Liver (tissue), 9 donors: ENCODE data around the gene ERP44. TPM values are rescaled to one million over a fixed set of nuclear protein-coding genes. Genes with fewer than 3 reads are reported as not detected.

Experiments used
- DNase-seq: peaks from one replicate; pipeline ENCODE4 v3.0.0-alpha.2; 2017; ENCODE audit warnings: low spot score
- H3K27ac ChIP-seq, 2 donors: one replicate each; pipeline ENCODE4 v1.7.0; 2013; ENCODE audit warnings: inconsistent platforms in 2 of 2, low read length in 2 of 2, control low read depth in 1 of 2, low read depth in 1 of 2, mild to moderate bottlenecking in 1 of 2
- H3K27me3 ChIP-seq, 4 donors: one replicate each; pipeline versions ENCODE4 v1.6.1 to v1.7.0; 2013; ENCODE audit warnings: low read length in 3 of 4, inconsistent platforms in 1 of 4, mild to moderate bottlenecking in 1 of 4, moderate library complexity in 1 of 4; ENCODE audit not compliant: control insufficient read depth in 4 of 4, insufficient read depth in 4 of 4
- H3K36me3 ChIP-seq, 4 donors: one replicate each; pipeline versions ENCODE4 v1.6.1 to v1.7.0; 2013; ENCODE audit warnings: low read length in 3 of 4, mild to moderate bottlenecking in 3 of 4, low read depth in 1 of 4, moderate library complexity in 1 of 4; ENCODE audit not compliant: control insufficient read depth in 4 of 4, insufficient read depth in 3 of 4
- H3K4me1 ChIP-seq, 4 donors: one replicate each; pipeline versions ENCODE4 v1.6.1 to v1.7.0; 2013; ENCODE audit warnings: low read length in 3 of 4, mild to moderate bottlenecking in 3 of 4, moderate library complexity in 1 of 4; ENCODE audit not compliant: control insufficient read depth in 4 of 4, insufficient read depth in 4 of 4
- H3K4me3 ChIP-seq, 3 donors: one replicate each; pipeline versions ENCODE4 v1.6.1 to v1.7.0; 2013; ENCODE audit warnings: low read length in 3 of 3, control low read depth in 1 of 3, low read depth in 1 of 3, mild to moderate bottlenecking in 1 of 3
- H3K9ac ChIP-seq, 2 donors: one replicate each; pipeline ENCODE4 v1.7.0; 2013; ENCODE audit warnings: low read length in 2 of 2, mild to moderate bottlenecking in 2 of 2, moderate library complexity in 2 of 2, control low read depth in 1 of 2, low read depth in 1 of 2
- H3K9me3 ChIP-seq, 4 donors: one replicate each; pipeline versions ENCODE4 v1.6.1 to v1.7.0; 2013; ENCODE audit warnings: low read length in 3 of 4; ENCODE audit not compliant: control insufficient read depth in 4 of 4
- GABPA ChIP-seq, 2 donors: IDR thresholded peaks in 1 of 2; conservative IDR thresholded peaks in 1 of 2; 2 replicates each; pipeline ENCODE4 v1.6.1; 2016; ENCODE audit warnings: antibody characterized with exemption in 2 of 2, mild to moderate bottlenecking in 1 of 2, moderate library complexity in 1 of 2
- JUND ChIP-seq, 2 donors: IDR thresholded peaks; 2 replicates each; pipeline ENCODE4 v1.6.1; 2016; ENCODE audit warnings: antibody characterized with exemption in 2 of 2
- NR2F2 ChIP-seq: IDR thresholded peaks from 2 replicates; pipeline ENCODE4 v1.6.1; 2016; ENCODE audit warnings: antibody characterized with exemption
- RAD21 ChIP-seq, 2 donors: IDR thresholded peaks; 2 replicates each; pipeline ENCODE4 v1.6.1; 2016; ENCODE audit warnings: antibody characterized with exemption in 2 of 2, mild to moderate bottlenecking in 2 of 2
- REST ChIP-seq: IDR thresholded peaks from 2 replicates; pipeline ENCODE4 v1.6.1; 2016; ENCODE audit warnings: antibody characterized with exemption, mild to moderate bottlenecking
- RXRA ChIP-seq, 2 donors: IDR thresholded peaks; 2 replicates each; pipeline ENCODE4 v1.6.1; 2017 to 2018; ENCODE audit warnings: antibody characterized with exemption in 2 of 2, mild to moderate bottlenecking in 1 of 2
- SP1 ChIP-seq: IDR thresholded peaks from 2 replicates; pipeline ENCODE4 v1.6.1; 2018; ENCODE audit warnings: antibody characterized with exemption, mild to moderate bottlenecking
- TAF1 ChIP-seq: conservative IDR thresholded peaks from 2 replicates; pipeline ENCODE4 v1.6.1; 2016; ENCODE audit warnings: antibody characterized with exemption, mild to moderate bottlenecking
- ZBTB33 ChIP-seq: IDR thresholded peaks from 2 replicates; pipeline ENCODE4 v1.6.1; 2016; ENCODE audit warnings: antibody characterized with exemption
- WGBS: extraction: QIAGEN DNeasy Blood & Tissue Kit; methylation state at CpG from one replicate; pipeline ENCODE4 v1.1.7; 2013; 5-methylcytosine and 5-hydroxymethylcytosine counted together
- polyA plus RNA-seq, 2 donors: library from polyadenylated mRNA; stranded (reverse) in 1 of 2; unstranded in 1 of 2; fragments of 200-250 nt in 1 of 2; fragments of >200 nt in 1 of 2; fragmentation: Nextera tagmentation in 1 of 2; extraction: Ambion mirVana in 1 of 2; gene quantifications; one replicate each; pipeline versions ENCODE4 v1.2.1 to v1.2.3, GENCODE V29; 2013 to 2015
- total RNA-seq, 2 donors: library from RNA; depleted of rRNA; stranded (reverse); fragments of >200 nt; gene quantifications; one replicate each; pipeline ENCODE4 v1.2.3, GENCODE V29; 2014
- TF ChIP-seq, protein P1 (sequence below): IDR thresholded peaks from 2 replicates; pipeline ENCODE4 v1.6.1; 2016; ENCODE audit warnings: antibody characterized with exemption
- TF ChIP-seq, protein P2 (sequence below): fragments of 150-350 bp; IDR thresholded peaks from 2 replicates; pipeline ENCODE4 v1.5.1; 2017; ENCODE audit warnings: improper control_type of control experiment, low read depth, low read length; ENCODE audit not compliant: missing input control
- TF ChIP-seq, protein P3 (sequence below): IDR thresholded peaks from 2 replicates; pipeline ENCODE4 v1.6.1; 2016; ENCODE audit warnings: antibody characterized with exemption
- donor health status: healthy.
- donor health status: healthy.
- donor health status: healthy.
- donor health status: healthy.
- donor health status: healthy.

ERP44 gene
- total and polyA plus RNA-seq, 4 donors, result 13.0 to 26.8 (median 19.3) TPM

DNA sequence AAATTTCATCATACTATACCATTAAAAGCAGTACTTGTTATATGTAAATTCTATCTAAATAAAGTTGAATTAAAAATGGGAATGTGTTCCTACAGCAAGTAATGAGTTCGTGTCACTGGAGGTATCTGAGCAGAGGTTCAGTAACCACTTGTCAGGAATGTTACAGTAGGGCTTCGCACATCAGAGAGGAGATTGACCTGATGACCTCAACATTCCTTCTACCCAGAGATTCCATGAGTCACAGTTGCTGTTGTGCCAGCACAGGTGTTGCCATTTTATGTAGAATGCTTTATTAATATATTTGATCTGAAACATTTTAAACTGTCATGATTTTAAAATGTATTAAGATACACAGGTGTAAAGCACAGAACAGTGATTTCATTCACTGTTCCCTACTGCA lies 132.1 kb downstream of the ERP44 start:
- Histone ChIP-seq H3K36me3 (peaks cover 4 to 44% (median 27%) of the 10 kb centered on the region in 4 donors), H3K9ac (no peak overlapping the region), H3K27ac (no peak overlapping the region), H3K4me1 (no peaks in the 10 kb centered on the region), H3K4me3 (no peak overlapping the region), H3K9me3 (no peaks in the 10 kb centered on the region), H3K27me3 (no peaks in the 10 kb centered on the region)
- no peak for DNase-seq
- WGBS, result 90% methylated on average over 2 of the region's 2 CpGs
- no peak for TF ChIP-seq RXRA (IDR thresholded peaks at IDR 0.05)
- TF ChIP-seq GABPA (IDR thresholded peaks at IDR 0.05 in 1 of 2, conservative IDR thresholded peaks at IDR 0.05 in 1 of 2), result no peak
- TF ChIP-seq, protein P1, sequence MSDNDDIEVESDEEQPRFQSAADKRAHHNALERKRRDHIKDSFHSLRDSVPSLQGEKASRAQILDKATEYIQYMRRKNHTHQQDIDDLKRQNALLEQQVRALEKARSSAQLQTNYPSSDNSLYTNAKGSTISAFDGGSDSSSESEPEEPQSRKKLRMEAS, result no peak
- TF ChIP-seq NR2F2, result peak; percentile 36
- TF ChIP-seq JUND (IDR thresholded peaks at IDR 0.05), result no peak
- no peak for TF ChIP-seq RAD21 (IDR thresholded peaks at IDR 0.05)
- TF ChIP-seq, protein P2, sequence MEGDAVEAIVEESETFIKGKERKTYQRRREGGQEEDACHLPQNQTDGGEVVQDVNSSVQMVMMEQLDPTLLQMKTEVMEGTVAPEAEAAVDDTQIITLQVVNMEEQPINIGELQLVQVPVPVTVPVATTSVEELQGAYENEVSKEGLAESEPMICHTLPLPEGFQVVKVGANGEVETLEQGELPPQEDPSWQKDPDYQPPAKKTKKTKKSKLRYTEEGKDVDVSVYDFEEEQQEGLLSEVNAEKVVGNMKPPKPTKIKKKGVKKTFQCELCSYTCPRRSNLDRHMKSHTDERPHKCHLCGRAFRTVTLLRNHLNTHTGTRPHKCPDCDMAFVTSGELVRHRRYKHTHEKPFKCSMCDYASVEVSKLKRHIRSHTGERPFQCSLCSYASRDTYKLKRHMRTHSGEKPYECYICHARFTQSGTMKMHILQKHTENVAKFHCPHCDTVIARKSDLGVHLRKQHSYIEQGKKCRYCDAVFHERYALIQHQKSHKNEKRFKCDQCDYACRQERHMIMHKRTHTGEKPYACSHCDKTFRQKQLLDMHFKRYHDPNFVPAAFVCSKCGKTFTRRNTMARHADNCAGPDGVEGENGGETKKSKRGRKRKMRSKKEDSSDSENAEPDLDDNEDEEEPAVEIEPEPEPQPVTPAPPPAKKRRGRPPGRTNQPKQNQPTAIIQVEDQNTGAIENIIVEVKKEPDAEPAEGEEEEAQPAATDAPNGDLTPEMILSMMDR, result no peak
- TF ChIP-seq TAF1, result no peak

DNA sequence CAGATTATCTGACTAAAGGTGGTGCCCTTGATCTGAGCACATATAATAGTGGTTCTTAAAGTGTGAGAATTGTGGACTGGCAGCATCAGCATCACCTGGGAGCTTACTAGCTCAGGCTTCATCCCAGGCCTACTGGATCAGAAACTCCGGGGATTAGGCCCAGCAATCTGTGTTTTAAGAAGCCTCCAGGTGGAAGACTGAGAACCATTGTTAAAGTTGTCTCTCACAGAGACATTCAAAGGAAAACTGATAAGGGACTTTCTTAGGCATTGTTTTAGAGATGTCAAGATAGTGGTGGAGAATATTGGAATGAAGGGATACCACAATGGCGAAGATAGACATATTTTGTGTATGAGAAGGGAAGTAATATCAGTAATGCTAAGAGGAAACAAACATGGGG lies 132.8 kb downstream of the ERP44 start:
- H3K9ac ChIP-seq, result no peak overlapping the region

DNA sequence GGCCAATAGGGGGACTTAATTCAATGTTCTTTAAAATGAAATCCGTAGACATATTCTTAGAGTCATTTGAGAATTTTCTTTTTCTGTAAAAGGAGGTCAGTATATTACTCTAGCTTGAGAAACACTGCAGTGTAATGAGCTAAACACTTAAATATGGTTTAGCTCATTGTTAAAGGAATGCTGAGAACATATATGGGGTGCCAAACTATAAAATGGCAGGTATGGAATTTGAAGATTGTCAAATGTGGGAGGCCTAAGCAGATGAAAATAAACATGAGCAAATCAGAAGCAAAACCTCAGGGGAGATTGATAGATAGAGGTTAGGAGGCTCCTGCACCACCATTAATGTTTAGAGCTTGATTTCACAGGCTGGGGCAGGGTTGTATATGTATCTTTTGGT lies 134.5 kb downstream of the ERP44 start:
- peaks cover 7 to 46% (median 34%) of the 10 kb centered on the region in 4 donors for H3K36me3 ChIP-seq
- WGBS, result 98% methylated on average over 1 of the region's 1 CpG
- H3K27ac ChIP-seq, result no peak overlapping the region
- no peak overlapping the region for H3K9ac ChIP-seq
- no peaks in the 10 kb centered on the region for H3K9me3 ChIP-seq
- no peak for TF ChIP-seq ZBTB33
- TF ChIP-seq TAF1, result no peak
- TF ChIP-seq, protein P3, sequence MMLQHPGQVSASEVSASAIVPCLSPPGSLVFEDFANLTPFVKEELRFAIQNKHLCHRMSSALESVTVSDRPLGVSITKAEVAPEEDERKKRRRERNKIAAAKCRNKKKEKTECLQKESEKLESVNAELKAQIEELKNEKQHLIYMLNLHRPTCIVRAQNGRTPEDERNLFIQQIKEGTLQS, result no peak
- no peak for TF ChIP-seq GABPA (IDR thresholded peaks at IDR 0.05 in 1 of 2, conservative IDR thresholded peaks at IDR 0.05 in 1 of 2)
- TF ChIP-seq RXRA (IDR thresholded peaks at IDR 0.05), result no peak
- TF ChIP-seq RAD21 (IDR thresholded peaks at IDR 0.05), result no peak
- no peak for TF ChIP-seq REST
- TF ChIP-seq SP1, result no peak
- no peak overlapping the region for H3K4me3 ChIP-seq
- DNase-seq, result no peak
- H3K27me3 ChIP-seq, result no peaks in the 10 kb centered on the region
- H3K4me1 ChIP-seq, result no peaks in the 10 kb centered on the region

More for the DNA sequence above, 132.8 kb downstream of the ERP44 start:
- Histone ChIP-seq H3K36me3 (peaks cover 4 to 47% (median 32%) of the 10 kb centered on the region in 4 donors), H3K27ac (no peak overlapping the region), H3K4me1 (no peaks in the 10 kb centered on the region), H3K4me3 (no peak overlapping the region), H3K27me3 (no peaks in the 10 kb centered on the region), H3K9me3 (no peaks in the 10 kb centered on the region)
- WGBS, result 74% methylated on average over 2 of the region's 2 CpGs
- TF ChIP-seq, protein P2, result no peak
- no peak for DNase-seq
